HG03064 (cell line): Measurements from ENCODE around the gene TSHB.

Source experiments
- ATAC-seq: cut with Tn5 transposase; IDR thresholded peaks from one replicate; pipeline ENCODE4 v1.9.1; 2021; ENCODE audit warnings: low read depth; ENCODE audit not compliant: unreplicated experiment

Gene TSHB

GRCh38 chr1:115057661-115058254 is 28.1 kb downstream of the TSHB start:
- no peak for ATAC-seq

GRCh38 chr1:115059316-115059715 is 29.7 kb downstream of the TSHB start:
- ATAC-seq = no peak

- ATAC-seq = no peak
These were observed 30.9 kb downstream of the TSHB start for GRCh38 chr1:115060501-115060900.

- no peak for ATAC-seq
These were observed 32.9 kb downstream of the TSHB start for GRCh38 chr1:115062542-115063004.

GRCh38 chr1:115063228-115063901 is 33.7 kb downstream of the TSHB start:
- no peak for ATAC-seq

- no peak for ATAC-seq
These were observed 34.8 kb downstream of the TSHB start for GRCh38 chr1:115064461-115064860.

GRCh38 chr1:115065021-115065420 is 35.4 kb downstream of the TSHB start:
- no peak for ATAC-seq

GRCh38 chr1:115067161-115067859 is 37.7 kb downstream of the TSHB start:
- no peak for ATAC-seq

- ATAC-seq = no peak
These were observed 39.4 kb downstream of the TSHB start for GRCh38 chr1:115068826-115069585.

- no peak for ATAC-seq
These were observed 40.2 kb downstream of the TSHB start for GRCh38 chr1:115069659-115070308.

- no peak for ATAC-seq
These were observed 41.5 kb downstream of the TSHB start for GRCh38 chr1:115071012-115071664.

GRCh38 chr1:115073298-115074087 is 43.9 kb downstream of the TSHB start:
- no peak for ATAC-seq

- ATAC-seq = no peak
These were observed 45.4 kb downstream of the TSHB start for GRCh38 chr1:115074839-115075534.

- no peak for ATAC-seq
These were observed 46.8 kb downstream of the TSHB start for GRCh38 chr1:115076384-115076915.

- no peak for ATAC-seq
These were observed 47.8 kb downstream of the TSHB start for GRCh38 chr1:115077286-115077983.

- ATAC-seq = no peak
These were observed 48.3 kb downstream of the TSHB start for GRCh38 chr1:115077984-115078330.

- ATAC-seq = no peak
These were observed 49.1 kb downstream of the TSHB start for GRCh38 chr1:115078708-115079107.

GRCh38 chr1:115082949-115083348 is 53.3 kb downstream of the TSHB start:
- no peak for ATAC-seq
